Measurements from ENCODE around the gene WSCD1.

Gene WSCD1

GRCh38 chr17:6160911-6161855 lies 91.0 kb downstream of the WSCD1 start:
- no peak for DNase-seq (ENCODE audit: low spot score)

- DNase-seq (ENCODE audit: low spot score) = no peak
Observed at GRCh38 chr17:6162216-6162615, 92.0 kb downstream of the WSCD1 start.

DNA sequence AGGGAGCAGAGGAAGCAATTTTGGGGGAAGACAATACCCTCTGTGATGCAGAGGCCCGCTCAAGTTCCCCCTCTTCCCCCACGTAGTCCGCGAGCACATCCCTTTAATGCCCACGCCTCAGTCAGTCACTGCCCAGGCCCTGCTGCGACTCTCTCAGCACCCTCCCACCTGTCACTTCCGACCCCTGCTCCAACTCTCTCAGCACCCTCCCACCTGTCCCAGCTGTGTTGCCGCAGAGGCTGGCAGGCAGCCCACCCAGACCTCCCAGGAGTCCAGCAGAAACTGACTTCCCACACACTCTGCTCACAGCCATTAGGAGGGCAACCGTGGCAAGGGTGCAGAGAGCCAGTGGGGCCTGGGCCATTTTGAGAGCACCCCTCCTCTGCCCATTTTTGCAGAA lies 92.7 kb downstream of the WSCD1 start:
- DNase-seq (ENCODE audit: low spot score) = no peak

DNA sequence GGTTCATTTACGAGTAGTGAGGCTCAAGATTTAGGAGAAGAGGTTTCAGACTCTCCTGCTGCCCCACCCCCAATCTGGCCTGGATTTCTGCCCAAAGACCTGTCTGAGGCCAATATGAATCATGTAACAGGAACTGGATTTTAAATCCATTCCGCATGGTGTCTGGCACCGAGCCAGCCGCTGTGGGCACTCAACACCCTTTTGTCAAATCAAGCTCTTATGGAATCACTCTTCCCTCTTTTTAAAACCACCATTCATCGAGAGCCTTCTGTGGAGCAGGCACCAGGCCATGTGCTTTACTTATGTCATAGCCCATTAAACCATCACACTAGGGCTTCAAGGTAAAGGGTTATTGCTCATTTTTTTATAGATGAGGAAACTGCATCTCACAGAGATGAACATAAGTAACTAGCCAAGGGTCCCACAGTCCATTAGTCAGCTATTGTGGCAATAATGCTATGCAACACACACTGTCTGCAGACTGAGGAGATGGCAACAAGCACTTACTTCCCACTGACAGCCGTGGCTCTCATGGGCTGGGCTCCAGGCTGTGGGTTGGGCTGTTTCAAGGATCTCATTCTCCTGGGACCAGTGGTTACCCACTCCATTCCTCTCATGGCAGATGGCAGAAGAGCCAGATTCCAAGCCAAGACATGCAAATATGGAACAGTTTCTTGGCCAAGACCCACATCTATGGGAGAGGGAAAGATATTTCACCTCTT lies 93.6 kb downstream of the WSCD1 start:
- no peak for DNase-seq (ENCODE audit: low spot score)

GRCh38 chr17:6164996-6165395 lies 94.8 kb downstream of the WSCD1 start:
- no peak for DNase-seq (ENCODE audit: low spot score)

- DNase-seq (ENCODE audit: low spot score) = no peak
Observed at GRCh38 chr17:6165806-6166205, 95.6 kb downstream of the WSCD1 start.

DNA sequence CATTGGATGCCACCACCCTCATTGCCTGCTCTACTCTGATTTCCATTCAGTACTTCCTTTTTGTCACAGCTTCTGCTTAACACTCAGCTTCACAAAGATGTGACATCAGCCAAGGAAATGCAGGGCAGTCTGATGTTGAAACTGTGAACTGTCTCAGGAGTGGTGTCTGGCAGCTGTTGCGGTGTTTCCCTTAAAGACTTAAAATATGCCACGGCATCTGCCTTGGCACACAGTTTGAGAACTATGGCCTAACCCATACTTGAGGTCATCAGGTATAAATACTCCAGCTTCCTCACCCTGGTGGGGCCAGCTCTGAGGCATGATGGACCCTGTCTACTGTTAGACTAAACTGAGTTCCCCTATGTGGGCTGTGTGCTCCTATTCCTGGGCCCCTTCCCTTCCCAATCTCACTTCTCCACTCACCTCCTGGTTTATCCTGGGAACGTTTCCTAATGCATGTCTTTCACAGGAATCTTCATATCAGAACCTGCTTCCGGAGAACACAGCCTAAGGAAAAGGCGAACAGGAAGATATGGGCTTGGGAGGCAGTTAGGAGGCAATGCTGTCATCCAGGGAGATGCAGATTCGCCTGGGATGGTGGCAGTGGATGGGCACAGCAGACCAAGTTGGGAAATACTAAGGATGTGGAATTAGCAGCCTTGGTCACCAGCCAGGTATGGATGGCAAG lies 96.5 kb downstream of the WSCD1 start:
- DNase-seq (ENCODE audit: low spot score) = no peak

GRCh38 chr17:6168296-6168695 lies 98.1 kb downstream of the WSCD1 start:
- DNase-seq (ENCODE audit: low spot score) = no peak

DNA sequence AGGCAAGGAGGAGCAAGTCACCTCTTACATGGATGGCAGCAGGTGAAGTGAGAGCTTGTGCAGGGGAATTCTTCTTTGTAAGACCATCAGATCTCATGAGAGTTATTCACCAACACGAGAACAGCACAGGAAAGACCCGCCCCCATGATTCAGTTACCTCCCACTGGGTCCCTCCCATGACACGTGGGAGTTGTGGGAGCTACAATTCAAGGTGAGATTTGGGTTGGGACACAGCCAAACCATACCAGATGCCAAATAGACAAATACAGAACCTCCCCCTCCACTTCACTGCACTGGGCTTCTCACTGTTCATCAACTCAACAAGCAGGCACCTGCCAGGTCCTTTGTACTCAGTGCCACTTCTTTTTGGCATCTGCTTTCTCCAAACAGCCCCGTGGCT lies 100.2 kb downstream of the WSCD1 start:
- no peak for DNase-seq (ENCODE audit: low spot score)

- DNase-seq (ENCODE audit: low spot score) = no peak
Observed at GRCh38 chr17:6172642-6173330, 102.6 kb downstream of the WSCD1 start.

- no peak for DNase-seq (ENCODE audit: low spot score)
Observed at GRCh38 chr17:6173653-6174052, 103.5 kb downstream of the WSCD1 start.
